ENCODE measurements around the gene RETREG1. TPM values are rescaled to one million over a fixed set of nuclear protein-coding genes. Genes with fewer than 3 reads are reported as not detected.

The RETREG1 gene
- total and polyA plus RNA-seq, 2 experiments from 2014 or later, result 23.8 to 24.0 TPM

- DNase-seq (ENCODE audit: low spot score), result no peak
Observed at GRCh38 chr5:16492398-16493140, 124.2 kb downstream of the RETREG1 start.

GRCh38 chr5:16490911-16491310 is 125.9 kb downstream of the RETREG1 start:
- 96% methylated on average over 8 of the region's 8 CpGs for WGBS (ENCODE audit: low lambda C conversion rate, missing lambda C conversion rate)
- Histone ChIP-seq H3K36me3 (replicated peaks; ENCODE audit: insufficient read depth, low read depth) (no peaks in the 10 kb centered on the region), H3K9me2 (replicated peaks; ENCODE audit: insufficient read depth) (no peaks in the 10 kb centered on the region), H3K4me3 (no peak overlapping the region), H4K20me1 (ENCODE audit: insufficient read depth, poor library complexity, severe bottlenecking) (no peaks in the 10 kb centered on the region), H3K4me1 (ENCODE audit: insufficient read depth) (peaks cover 7% of the 10 kb centered on the region), H3K4me2 (no peak overlapping the region), H3K27me3 (no peaks in the 10 kb centered on the region), H3K27ac (no peak overlapping the region), H3K79me2 (no peaks in the 10 kb centered on the region), H2AFZ (no peak overlapping the region), H3K9me3 (ENCODE audit: low read depth) (no peaks in the 10 kb centered on the region)
- DNase-seq (ENCODE audit: low spot score), result no peak
- TF ChIP-seq CTCF (IDR thresholded peaks at IDR 0.05; ENCODE audit: poor library complexity) (no peak), EZH2phosphoT487 (IDR thresholded peaks at IDR 0.05; ENCODE audit: low read depth, severe bottlenecking, unreplicated experiment) (no peak), EZH2 (IDR thresholded peaks at IDR 0.05; ENCODE audit: borderline replicate concordance) (no peak)

More at GRCh38 chr5:16492398-16493140, 124.2 kb downstream of the RETREG1 start:
- Histone ChIP-seq H3K4me2 (no peak overlapping the region), H3K4me1 (ENCODE audit: insufficient read depth) (peaks cover 3% of the 10 kb centered on the region), H3K4me3 (no peak overlapping the region), H3K9me2 (replicated peaks; ENCODE audit: insufficient read depth) (no peaks in the 10 kb centered on the region), H3K9me3 (ENCODE audit: low read depth) (no peaks in the 10 kb centered on the region), H2AFZ (no peak overlapping the region), H3K27me3 (no peaks in the 10 kb centered on the region), H3K79me2 (no peaks in the 10 kb centered on the region), H3K27ac (peak overlapping the region; percentile 33), H3K36me3 (replicated peaks; ENCODE audit: insufficient read depth, low read depth) (no peaks in the 10 kb centered on the region), H4K20me1 (ENCODE audit: insufficient read depth, poor library complexity, severe bottlenecking) (no peaks in the 10 kb centered on the region)
- WGBS (ENCODE audit: low lambda C conversion rate, missing lambda C conversion rate), result 75% methylated on average over 10 of the region's 10 CpGs
- TF ChIP-seq CTCF (IDR thresholded peaks at IDR 0.05; ENCODE audit: poor library complexity) (no peak), EZH2phosphoT487 (IDR thresholded peaks at IDR 0.05; ENCODE audit: low read depth, severe bottlenecking, unreplicated experiment) (no peak), EZH2 (IDR thresholded peaks at IDR 0.05; ENCODE audit: borderline replicate concordance) (no peak)

- Histone ChIP-seq H3K9me2 (replicated peaks; ENCODE audit: insufficient read depth) (no peaks in the 10 kb centered on the region), H4K20me1 (ENCODE audit: insufficient read depth, poor library complexity, severe bottlenecking) (no peaks in the 10 kb centered on the region), H3K9me3 (ENCODE audit: low read depth) (no peaks in the 10 kb centered on the region), H3K36me3 (replicated peaks; ENCODE audit: insufficient read depth, low read depth) (no peaks in the 10 kb centered on the region), H3K79me2 (no peaks in the 10 kb centered on the region), H3K27ac (no peak overlapping the region), H3K4me1 (ENCODE audit: insufficient read depth) (peaks cover 7% of the 10 kb centered on the region), H3K27me3 (no peaks in the 10 kb centered on the region), H3K4me3 (no peak overlapping the region), H3K4me2 (no peak overlapping the region), H2AFZ (no peak overlapping the region)
- peak; percentile 70 for DNase-seq (ENCODE audit: low spot score)
- 21% methylated on average over 1 of the region's 1 CpG for WGBS (ENCODE audit: low lambda C conversion rate, missing lambda C conversion rate)
- TF ChIP-seq EZH2 (IDR thresholded peaks at IDR 0.05; ENCODE audit: borderline replicate concordance) (no peak), CTCF (IDR thresholded peaks at IDR 0.05; ENCODE audit: poor library complexity) (peak; percentile 84), EZH2phosphoT487 (IDR thresholded peaks at IDR 0.05; ENCODE audit: low read depth, severe bottlenecking, unreplicated experiment) (no peak)
Observed at GRCh38 chr5:16489322-16489791, 127.4 kb downstream of the RETREG1 start.
